VCaP (cell line): ENCODE measurements around the gene THAP2.

ENCODE experiments used
- H3K27ac ChIP-seq: fragments of 450-650 bp; 2 replicates; pipeline ENCODE4 v1.5.1; 2017
- CTCF ChIP-seq: fragments of 450-650 bp; conservative IDR thresholded peaks from 2 replicates; pipeline ENCODE4 v1.5.1; 2017; ENCODE audit warnings: mild to moderate bottlenecking, moderate library complexity

THAP2 gene

GRCh38 chr12:71638499-71638898 is 25.6 kb upstream of the THAP2 start:
- no peak overlapping the region for H3K27ac ChIP-seq
- no peak for TF ChIP-seq CTCF

- TF ChIP-seq CTCF, result peak; percentile 28; the same call in 1 of the 2 replicates
These were observed 24.8 kb upstream of the THAP2 start for GRCh38 chr12:71639341-71639760.

GRCh38 chr12:71640316-71640715 is 23.8 kb upstream of the THAP2 start:
- TF ChIP-seq CTCF, result no peak

More at GRCh38 chr12:71639341-71639760, 24.8 kb upstream of the THAP2 start:
- no peak overlapping the region for H3K27ac ChIP-seq

GRCh38 chr12:71641390-71641789 is 22.7 kb upstream of the THAP2 start:
- peak overlapping the region; percentile 71 for H3K27ac ChIP-seq
- no peak for TF ChIP-seq CTCF

More at GRCh38 chr12:71640316-71640715, 23.8 kb upstream of the THAP2 start:
- H3K27ac ChIP-seq, result peak overlapping the region; percentile 71

- no peak for TF ChIP-seq CTCF
- peak overlapping the region; percentile 71 for H3K27ac ChIP-seq
These were observed 21.8 kb upstream of the THAP2 start for GRCh38 chr12:71642264-71642663.

- no peak for TF ChIP-seq CTCF
- H3K27ac ChIP-seq, result no peak overlapping the region
These were observed 18.8 kb upstream of the THAP2 start for GRCh38 chr12:71645268-71645667.

GRCh38 chr12:71646512-71646911 is 17.6 kb upstream of the THAP2 start:
- TF ChIP-seq CTCF, result no peak
- no peak overlapping the region for H3K27ac ChIP-seq
